ENCODE results near the gene CREB3L1. TPM values are rescaled to one million over a fixed set of nuclear protein-coding genes. Genes with fewer than 3 reads are reported as not detected.

The CREB3L1 gene
- total and polyA plus RNA-seq, 2 donors (not counting 3 experiments of a cell fraction or from before 2014, with no cell fraction given) = 0.23 to 0.84 TPM

DNA sequence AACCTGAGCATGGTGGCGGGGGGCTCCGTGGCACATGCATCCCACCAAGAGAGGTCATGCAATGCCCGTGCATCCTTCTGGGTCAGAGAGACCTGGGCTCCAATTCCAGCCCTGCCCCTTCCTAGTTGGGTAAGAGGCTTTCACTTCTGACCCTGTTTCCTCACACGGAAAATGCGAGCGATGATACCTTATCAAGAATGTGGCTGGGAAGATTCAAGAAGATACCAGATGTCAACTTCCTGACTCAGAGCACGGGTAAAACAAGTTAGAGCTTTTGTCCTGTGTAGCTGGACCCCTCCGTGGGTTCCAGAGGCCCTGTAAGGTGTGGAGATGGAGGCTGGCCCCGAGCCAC, 61.1 kb downstream of the CREB3L1 start:
- no peak for FAIRE-seq
- no peak overlapping the region for H3K4me3 ChIP-seq (replicated peaks in 1 of 3; ENCODE audit: insufficient read depth in 1 of 3, low read depth in 1 of 3, low read length in 3 of 3)
- ChIA-PET POLR2A (no interaction called here), CTCF (interaction anchor here (1.2 to 2.8 kb wide), 4 partner anchors 9 to 31 kb away, joined by 4 to 11 read pairs (median 4); partner anchors contain the start of gene DGKZ)
- dilution Hi-C loops (cut with MboI; ENCODE audit: extremely low pct_ligation_motif_present, low sequenced_read_pairs) (no loop called here), intact Hi-C loops (cut with micrococcal nuclease) (no loop called here)
- no peak overlapping the region for H3K27ac ChIP-seq (ENCODE audit: insufficient read depth, low read depth, low read length)
- TF ChIP-seq JUN (IDR thresholded peaks at IDR 0.05; ENCODE audit: borderline replicate concordance, insufficient read depth, insufficient read length, low read depth) (no peak), FOS (IDR thresholded peaks at IDR 0.05; ENCODE audit: borderline replicate concordance, insufficient read depth, low read length) (no peak), MAX (IDR thresholded peaks at IDR 0.05; ENCODE audit: insufficient read depth, insufficient read length) (no peak), GATA2 (IDR thresholded peaks at IDR 0.05; ENCODE audit: insufficient read depth, insufficient read length, low read depth, low read length) (no peak), POLR2A (IDR thresholded peaks at IDR 0.05; ENCODE audit: low read depth, low read length) (no peak), MYC (IDR thresholded peaks at IDR 0.05; ENCODE audit: low read depth, low read length) (no peak), POLR2AphosphoS5 (IDR thresholded peaks at IDR 0.05; ENCODE audit: insufficient read depth, low read depth, low read length) (no peak)
- TF ChIP-seq, protein P1, sequence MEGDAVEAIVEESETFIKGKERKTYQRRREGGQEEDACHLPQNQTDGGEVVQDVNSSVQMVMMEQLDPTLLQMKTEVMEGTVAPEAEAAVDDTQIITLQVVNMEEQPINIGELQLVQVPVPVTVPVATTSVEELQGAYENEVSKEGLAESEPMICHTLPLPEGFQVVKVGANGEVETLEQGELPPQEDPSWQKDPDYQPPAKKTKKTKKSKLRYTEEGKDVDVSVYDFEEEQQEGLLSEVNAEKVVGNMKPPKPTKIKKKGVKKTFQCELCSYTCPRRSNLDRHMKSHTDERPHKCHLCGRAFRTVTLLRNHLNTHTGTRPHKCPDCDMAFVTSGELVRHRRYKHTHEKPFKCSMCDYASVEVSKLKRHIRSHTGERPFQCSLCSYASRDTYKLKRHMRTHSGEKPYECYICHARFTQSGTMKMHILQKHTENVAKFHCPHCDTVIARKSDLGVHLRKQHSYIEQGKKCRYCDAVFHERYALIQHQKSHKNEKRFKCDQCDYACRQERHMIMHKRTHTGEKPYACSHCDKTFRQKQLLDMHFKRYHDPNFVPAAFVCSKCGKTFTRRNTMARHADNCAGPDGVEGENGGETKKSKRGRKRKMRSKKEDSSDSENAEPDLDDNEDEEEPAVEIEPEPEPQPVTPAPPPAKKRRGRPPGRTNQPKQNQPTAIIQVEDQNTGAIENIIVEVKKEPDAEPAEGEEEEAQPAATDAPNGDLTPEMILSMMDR (IDR thresholded peaks at IDR 0.05; ENCODE audit: extremely low read depth in 1 of 2, insufficient read depth in 1 of 2, low read depth in 1 of 2, low read length in 2 of 2) = no peak
- no peak for DNase-seq (ENCODE audit: low read depth, low spot score)
- no peak overlapping the region for H3K4me2 ChIP-seq (ENCODE audit: insufficient read depth, low read length)
- H3K79me2 ChIP-seq (ENCODE audit: control insufficient read depth, insufficient read depth, low read length) = no peaks in the 10 kb centered on the region
- no TSS peak for BruUV-seq (replicated peaks)
- H3K27me3 ChIP-seq (ENCODE audit: control insufficient read depth in 2 of 2, insufficient read depth in 2 of 2, low read length in 2 of 2) = peaks cover 8 to 12% of the 10 kb centered on the region in 2 experiments
- H2AFZ ChIP-seq (ENCODE audit: low read depth, low read length) = peak overlapping the region; percentile 62
- H4K20me1 ChIP-seq (replicated peaks; ENCODE audit: control insufficient read depth, extremely low read depth, insufficient read depth, low read length) = no peaks in the 10 kb centered on the region
- H3K9ac ChIP-seq (replicated peaks; ENCODE audit: extremely low read depth, insufficient read depth, low read length) = no peak overlapping the region
- peaks cover 15% of the 10 kb centered on the region for H3K4me1 ChIP-seq (ENCODE audit: control insufficient read depth, extremely low read depth, insufficient read depth, low read length)
- H3K9me3 ChIP-seq (replicated peaks; ENCODE audit: control insufficient read depth, insufficient read depth, low read length) = no peaks in the 10 kb centered on the region
- no peaks in the 10 kb centered on the region for H3K9me1 ChIP-seq (replicated peaks; ENCODE audit: control insufficient read depth, extremely low read depth, insufficient read depth, low read length)
- no peaks in the 10 kb centered on the region for H3K36me3 ChIP-seq (ENCODE audit: control insufficient read depth in 2 of 2, extremely low read depth in 1 of 2, insufficient read depth in 2 of 2, low read length in 2 of 2)

Measured in endothelial cell of umbilical vein (primary cell).